GM21529 (cell line): ENCODE results near the gene WDR31.
A peak's percentile ranks its signal among the peaks of the same experiment; 100 is the strongest.
"Not testable (repeated sequence)": the region's sequence is repeated elsewhere in the genome, so short reads cannot be mapped to it uniquely, and the experiment has no call there.

Experiments used
- ATAC-seq: cut with Tn5 transposase; IDR thresholded peaks from one replicate; pipeline ENCODE4 v1.9.1; 2021; ENCODE audit not compliant: unreplicated experiment

The WDR31 gene

GRCh38 chr9:113368982-113369854 lies 29.1 kb upstream of the WDR31 start:
- no peak for ATAC-seq

- no peak for ATAC-seq
Observed at GRCh38 chr9:113368348-113368981, 28.4 kb upstream of the WDR31 start.

GRCh38 chr9:113365652-113366051 lies 25.6 kb upstream of the WDR31 start:
- not testable (repeated sequence) for ATAC-seq

- no peak for ATAC-seq
Observed at GRCh38 chr9:113364951-113365350, 24.9 kb upstream of the WDR31 start.

DNA sequence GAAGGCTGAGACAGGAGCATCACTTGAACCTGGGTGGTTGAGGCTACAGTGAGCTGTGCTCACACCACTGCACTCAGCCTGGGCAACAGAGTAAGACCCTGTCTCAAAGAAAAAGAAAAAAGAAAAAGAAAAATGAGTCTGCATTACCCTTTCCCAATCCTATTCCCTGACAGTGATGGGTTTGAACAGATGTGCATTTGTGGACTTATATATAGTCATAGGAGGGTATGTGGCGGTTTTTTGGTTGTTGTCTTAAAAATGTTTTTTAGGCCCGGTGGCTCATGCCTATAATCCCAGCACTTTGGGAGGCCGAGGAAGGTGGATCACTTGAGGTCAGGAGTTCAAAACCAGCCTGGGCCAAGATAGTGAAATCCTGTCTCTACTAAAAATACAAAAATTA lies 23.3 kb upstream of the WDR31 start:
- no peak for ATAC-seq

GRCh38 chr9:113361304-113362018 lies 21.4 kb upstream of the WDR31 start:
- ATAC-seq = no peak

DNA sequence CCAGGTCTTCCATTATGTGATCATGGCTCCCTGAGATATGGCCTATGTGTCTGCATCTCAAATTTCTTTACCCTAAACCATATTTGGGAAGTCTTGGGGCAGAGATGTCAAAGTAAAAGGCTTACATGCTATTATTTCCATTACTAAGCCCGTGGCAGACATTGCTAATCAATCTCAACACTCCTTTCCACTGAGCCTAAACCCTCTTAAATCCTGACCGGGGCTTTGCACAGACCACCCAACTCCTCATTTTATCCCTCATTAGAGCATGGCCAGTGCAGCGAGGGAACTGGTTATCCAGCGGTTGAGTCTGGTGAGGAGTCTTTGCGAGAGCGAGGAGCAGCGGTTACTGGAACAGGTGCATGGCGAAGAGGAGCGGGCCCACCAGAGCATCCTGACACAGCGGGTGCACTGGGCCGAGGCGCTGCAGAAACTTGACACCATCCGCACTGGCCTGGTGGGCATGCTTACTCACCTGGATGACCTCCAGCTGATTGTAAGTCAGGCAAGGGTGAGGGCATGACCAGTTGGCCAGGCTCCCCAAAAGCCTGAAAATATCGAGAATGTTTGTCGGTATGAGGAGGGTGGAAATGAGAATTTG lies 20.3 kb upstream of the WDR31 start:
- ATAC-seq = no peak

- no peak for ATAC-seq
Observed at GRCh38 chr9:113359385-113359784, 19.3 kb upstream of the WDR31 start.

GRCh38 chr9:113356686-113357292 lies 16.7 kb upstream of the WDR31 start:
- no peak for ATAC-seq

DNA sequence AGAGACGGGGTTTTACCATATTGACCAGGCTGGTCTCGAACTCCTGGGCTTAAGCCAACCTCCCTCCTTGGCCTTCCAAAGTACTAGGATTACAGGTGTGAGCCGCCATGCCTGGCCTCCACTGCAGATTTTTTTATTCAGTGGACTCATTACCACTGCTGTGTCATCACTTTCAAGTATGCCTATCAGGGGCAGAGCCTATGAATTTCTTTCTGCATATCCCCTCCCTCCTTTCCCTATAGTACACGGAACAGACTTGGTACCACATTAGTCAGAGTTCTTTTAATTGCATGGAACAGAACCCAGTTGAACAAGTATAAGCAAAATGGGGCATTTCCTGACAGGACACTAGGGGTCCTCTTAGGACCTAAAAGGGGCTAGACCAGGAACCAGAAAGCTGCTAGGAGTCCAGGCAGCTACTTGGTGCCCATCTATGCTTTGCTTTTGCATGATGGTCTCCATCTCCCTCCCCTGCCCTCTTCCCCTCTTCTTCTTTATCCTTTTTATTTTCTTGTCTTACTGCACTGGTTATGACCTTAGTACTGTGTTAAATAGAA lies 15.0 kb upstream of the WDR31 start:
- no peak for ATAC-seq

DNA sequence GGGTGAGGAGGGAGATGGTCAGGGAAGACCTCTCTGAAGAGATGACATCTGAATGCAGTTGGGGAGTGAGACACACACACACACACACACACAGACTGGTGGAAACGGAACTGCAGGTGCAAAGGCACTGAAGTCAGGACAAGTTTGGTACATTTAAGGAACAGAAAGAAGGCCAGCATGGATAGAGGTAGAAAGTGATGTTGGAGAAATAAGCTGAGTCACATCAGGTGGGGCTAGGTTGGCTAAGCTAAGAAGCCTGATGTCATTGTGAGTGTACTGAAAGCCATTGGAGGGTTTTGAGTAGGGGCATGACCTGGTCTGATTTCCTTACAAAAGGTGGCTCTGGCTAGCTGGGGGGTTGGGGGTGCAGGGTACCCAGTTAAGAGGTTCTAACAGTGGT lies 12.3 kb upstream of the WDR31 start:
- no peak for ATAC-seq

- ATAC-seq = no peak
Observed at GRCh38 chr9:113352006-113352405, 11.9 kb upstream of the WDR31 start.

DNA sequence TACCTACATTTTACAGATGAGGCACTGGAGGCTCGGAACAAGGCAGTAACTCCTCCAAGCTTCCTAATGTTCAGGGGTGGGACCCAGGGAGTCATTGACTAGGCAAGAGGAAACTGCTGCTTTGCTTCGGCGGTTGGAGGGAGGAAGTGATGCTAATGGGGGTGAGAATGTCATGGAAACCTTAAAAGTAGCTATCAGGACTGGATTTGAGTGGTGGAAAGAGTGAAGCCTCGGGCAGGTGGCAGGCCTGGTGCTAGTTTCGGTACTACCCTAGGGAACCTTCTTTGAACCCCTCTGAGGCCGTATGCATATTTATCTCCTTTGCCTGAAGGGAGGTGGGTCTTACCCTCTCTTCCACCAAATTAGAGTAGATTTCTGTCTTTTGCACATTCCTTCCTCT lies 10.9 kb upstream of the WDR31 start:
- ATAC-seq = peak; percentile 47

DNA sequence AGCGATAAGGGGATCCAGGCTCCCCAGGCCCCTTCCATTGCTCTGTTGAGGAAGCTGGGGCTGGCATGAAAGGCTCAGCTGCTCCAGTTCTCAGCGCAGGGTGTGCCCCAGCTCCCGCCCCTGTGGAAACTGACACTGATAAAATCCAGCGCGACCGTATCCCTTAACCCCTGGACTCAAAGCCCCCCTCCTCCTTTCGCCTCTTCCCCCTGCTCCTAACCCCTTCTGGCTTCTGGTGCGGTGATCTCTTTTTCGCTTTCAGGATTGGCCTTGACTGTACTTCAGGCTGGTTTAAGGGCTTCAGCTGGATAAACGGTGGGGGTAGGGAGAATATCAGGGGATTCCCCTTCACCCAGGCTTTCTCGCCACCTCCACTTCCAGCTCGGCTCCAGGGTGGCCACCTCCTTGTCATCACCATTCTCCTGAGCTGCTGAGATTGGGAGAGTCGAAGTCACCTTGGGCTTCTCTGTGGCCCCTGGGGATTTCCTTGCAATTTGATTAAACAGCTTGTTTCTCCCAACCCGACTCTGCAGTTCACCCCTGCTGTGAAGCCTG lies 10.1 kb upstream of the WDR31 start:
- peak; percentile 22 for ATAC-seq

DNA sequence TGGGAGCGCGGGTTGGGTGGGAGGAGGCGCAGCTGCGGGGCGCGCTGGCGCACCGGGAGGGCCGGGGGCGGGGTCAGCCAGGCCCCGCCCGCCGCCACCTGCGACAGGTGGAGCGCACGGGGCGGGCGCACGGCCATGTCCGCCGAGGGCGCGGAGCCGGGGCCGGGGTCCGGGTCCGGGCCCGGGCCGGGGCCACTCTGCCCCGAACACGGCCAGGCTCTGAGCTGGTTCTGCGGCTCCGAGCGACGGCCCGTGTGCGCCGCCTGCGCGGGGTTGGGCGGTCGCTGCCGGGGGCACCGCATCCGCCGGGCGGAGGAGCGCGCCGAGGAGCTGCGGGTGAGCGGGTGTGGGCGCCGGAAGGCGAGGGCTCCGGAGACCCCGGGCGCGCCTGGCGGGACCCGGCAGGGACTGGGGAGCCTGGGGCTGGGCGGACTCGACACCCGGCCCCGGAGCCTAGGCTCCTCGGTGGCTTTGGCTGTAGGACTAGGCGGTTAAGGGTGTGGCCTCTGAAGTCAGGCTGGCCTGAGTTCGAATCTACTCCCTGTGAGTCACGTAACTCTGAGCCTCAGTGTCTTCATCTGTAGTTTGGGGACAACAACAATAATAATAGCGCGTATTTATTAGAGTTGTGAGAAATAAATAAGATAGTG lies 9.5 kb upstream of the WDR31 start, which contains the start of gene BSPRY:
BSPRY (plus strand) TSS at position 97 of the 650 bp plus-strand sequence; CDS start at position 136, 39 bp downstream.
- peak; percentile 36 for ATAC-seq

- no peak for ATAC-seq
Observed at GRCh38 chr9:113349066-113349444, 9.0 kb upstream of the WDR31 start.

DNA sequence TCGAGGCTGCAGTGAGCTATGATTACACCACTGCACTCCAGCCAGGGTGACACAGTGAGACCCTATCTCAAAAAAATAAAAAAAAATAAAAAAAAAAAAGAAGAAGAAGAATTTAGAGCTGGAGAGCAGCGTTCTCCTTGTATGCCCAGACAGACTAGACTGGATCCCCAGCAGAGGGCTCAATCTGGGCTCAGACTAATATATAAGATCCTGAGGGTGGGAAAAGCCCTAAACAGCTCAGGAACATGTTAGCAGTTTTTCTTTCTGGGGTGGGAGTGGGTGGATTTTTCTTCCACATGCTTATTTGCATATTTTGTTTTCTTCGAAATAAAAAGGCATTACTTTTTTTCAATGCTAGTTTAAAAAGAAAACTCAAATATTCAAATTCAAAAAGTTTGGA lies 8.4 kb upstream of the WDR31 start:
- ATAC-seq = no peak

GRCh38 chr9:113345671-113346070 lies 5.6 kb upstream of the WDR31 start:
- ATAC-seq = no peak

- no peak for ATAC-seq
Observed at GRCh38 chr9:113345190-113345589, 5.1 kb upstream of the WDR31 start.

GRCh38 chr9:113343732-113344231 lies 3.7 kb upstream of the WDR31 start:
- no peak for ATAC-seq
